ENCODE results near the gene ATXN1.

DNA sequence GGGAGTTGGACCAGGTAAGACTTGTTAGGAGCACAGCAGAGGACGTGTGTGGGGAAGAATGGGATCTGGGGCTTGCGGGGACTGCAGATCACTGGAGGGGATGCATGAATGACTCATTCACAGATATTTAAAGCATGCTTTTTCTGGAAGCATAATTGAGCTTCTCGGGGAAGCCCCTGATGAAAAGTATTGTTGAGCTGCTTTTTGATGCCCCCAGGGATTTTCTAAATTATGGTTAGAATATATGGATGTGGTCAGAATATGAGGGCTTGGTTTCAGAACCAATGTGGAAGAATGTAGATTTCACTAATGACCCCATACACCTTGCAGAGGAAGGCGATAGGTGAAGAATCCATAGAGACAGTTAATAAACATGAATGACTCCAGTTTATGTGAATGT is 486.8 kb downstream of the ATXN1 start:
- TF ChIP-seq, protein P1, sequence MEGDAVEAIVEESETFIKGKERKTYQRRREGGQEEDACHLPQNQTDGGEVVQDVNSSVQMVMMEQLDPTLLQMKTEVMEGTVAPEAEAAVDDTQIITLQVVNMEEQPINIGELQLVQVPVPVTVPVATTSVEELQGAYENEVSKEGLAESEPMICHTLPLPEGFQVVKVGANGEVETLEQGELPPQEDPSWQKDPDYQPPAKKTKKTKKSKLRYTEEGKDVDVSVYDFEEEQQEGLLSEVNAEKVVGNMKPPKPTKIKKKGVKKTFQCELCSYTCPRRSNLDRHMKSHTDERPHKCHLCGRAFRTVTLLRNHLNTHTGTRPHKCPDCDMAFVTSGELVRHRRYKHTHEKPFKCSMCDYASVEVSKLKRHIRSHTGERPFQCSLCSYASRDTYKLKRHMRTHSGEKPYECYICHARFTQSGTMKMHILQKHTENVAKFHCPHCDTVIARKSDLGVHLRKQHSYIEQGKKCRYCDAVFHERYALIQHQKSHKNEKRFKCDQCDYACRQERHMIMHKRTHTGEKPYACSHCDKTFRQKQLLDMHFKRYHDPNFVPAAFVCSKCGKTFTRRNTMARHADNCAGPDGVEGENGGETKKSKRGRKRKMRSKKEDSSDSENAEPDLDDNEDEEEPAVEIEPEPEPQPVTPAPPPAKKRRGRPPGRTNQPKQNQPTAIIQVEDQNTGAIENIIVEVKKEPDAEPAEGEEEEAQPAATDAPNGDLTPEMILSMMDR (IDR thresholded peaks at IDR 0.05), result no peak
- TF ChIP-seq POLR2A (IDR thresholded peaks at IDR 0.05), result no peak

Data from gastroesophageal sphincter (tissue), 3 donors.